Activated CD4-positive, alpha-beta T cell treated with anti-CD3 and anti-CD28 coated beads, Interleukin-2, amount 50 U/mL, for 1 hour (primary cell): ENCODE data around the gene MACROD1.

Source experiments
- DNase-seq: peaks from one replicate; pipeline ENCODE4 v3.0.0-alpha.2; 2020

MACROD1 gene

DNA sequence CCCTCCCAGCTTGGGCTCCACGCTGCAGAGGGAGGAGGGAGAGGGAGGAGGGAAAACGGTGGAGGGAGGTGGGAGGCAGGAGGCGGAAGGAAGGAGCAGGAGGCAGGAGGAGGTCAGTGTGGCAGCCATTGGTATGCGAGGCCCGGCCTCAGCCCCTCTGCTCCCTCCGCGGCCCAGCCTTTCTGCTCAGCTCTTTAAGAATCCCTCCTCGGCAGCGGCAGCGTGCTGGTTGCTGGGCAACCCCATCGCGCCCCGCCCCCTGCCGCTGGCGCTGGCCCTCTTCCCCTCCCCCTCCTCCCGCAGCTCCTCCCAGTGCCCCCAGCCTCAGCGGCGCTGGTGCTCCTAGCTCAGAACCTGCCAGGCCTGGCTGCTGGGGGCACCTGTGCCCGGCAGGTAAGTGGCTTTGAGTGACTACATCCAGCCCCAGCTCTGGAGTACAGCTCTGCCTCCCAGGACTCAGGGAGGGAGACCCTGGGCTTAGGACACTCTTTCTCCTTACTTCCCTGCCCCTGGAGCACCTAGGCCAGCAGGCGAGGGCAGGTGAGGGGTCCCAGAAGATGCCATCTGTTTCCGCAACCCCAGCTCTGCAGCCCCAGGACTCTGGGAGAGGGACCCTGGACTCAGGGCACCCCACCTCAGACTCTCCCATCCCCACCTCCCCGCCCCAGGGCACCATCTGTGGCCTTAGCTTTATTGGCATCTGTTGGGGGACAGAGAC is 137.4 kb downstream of the MACROD1 start:
- no peak for DNase-seq

DNA sequence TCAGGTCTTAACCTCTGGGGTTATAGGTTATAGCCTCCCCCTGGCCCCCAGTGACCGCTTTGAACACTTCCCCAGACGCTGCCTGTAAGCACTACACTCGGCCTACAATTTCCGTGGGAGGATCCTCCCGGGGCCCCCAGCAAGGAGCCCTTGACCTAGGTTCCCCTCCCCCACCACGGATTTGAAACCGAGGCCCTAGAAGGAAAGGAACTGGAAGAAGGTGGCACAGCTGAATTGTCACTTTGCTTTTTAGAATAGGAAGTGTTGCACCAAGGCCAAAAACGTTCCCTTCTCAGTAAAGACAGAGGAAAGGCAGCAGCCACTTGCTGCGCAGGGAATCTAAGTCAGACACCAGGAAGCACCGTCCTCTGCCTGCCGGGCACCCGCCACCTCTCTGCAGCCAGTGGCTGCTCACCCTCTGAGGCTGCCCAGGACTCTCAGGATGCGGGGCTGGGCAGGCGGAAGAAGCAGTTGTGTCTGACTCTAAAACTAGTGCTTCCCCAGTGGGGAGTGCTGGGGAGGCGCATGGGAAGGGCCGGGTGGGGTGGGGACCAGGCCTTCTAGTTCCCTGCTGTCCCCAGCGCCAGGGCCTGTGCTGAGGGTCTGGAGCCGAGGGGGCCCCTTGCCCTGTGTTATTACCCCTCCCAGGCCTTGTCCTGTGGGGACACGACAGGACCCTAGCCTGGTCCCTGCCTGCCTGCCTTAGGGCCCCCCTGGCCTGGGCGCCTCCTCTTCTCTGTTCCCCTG is 138.1 kb downstream of the MACROD1 start:
- no peak for DNase-seq

DNA sequence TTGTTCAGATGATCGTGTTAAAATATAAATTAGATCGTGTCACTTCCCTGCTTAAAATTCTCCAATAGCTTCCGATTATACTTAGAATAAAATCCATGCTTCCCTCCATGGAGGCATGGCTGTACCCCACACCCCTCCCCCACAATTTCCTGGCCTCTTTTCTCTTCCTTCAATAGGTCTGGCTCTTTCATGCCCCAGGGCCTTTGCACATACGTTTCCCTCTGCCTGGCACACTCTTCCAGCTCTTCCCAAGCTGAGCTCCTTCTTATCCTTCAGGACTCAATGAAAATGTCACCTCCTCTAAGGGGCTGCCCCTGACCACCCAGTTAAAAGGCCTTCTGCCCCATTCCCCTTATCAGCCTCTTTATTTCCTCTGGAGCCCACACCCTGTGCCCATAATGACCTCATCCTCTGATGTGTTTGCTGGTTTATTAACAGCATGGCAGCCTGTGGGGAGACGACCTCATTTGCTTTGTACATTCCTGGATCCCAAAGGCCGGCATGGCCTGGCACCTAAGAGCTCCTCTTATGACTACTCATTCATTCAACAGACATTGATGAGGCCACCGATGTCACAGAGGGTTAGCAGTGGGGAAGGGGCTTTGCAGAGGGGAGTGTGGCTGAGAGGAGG is 139.2 kb downstream of the MACROD1 start:
- DNase-seq: no peak

DNA sequence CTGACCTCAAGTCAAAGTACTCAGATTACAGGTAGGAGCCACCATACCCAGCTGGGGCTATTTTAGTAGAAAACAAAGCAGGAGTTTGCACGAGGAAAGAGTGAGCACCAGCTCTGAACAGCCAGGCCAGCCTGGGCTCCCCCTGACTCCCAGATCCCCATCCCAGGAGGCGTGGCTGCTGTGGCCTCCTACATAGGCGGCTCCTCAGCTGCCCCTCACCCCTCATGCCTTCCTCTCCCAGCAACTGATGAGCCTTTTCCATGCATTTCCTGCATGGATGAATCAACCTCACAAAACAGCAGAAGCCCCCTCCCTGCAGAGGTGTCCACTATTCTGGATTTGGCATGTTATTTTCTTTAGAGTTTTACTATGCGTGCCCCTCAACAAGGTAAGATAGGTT is 140.7 kb downstream of the MACROD1 start:
- no peak for DNase-seq

DNA sequence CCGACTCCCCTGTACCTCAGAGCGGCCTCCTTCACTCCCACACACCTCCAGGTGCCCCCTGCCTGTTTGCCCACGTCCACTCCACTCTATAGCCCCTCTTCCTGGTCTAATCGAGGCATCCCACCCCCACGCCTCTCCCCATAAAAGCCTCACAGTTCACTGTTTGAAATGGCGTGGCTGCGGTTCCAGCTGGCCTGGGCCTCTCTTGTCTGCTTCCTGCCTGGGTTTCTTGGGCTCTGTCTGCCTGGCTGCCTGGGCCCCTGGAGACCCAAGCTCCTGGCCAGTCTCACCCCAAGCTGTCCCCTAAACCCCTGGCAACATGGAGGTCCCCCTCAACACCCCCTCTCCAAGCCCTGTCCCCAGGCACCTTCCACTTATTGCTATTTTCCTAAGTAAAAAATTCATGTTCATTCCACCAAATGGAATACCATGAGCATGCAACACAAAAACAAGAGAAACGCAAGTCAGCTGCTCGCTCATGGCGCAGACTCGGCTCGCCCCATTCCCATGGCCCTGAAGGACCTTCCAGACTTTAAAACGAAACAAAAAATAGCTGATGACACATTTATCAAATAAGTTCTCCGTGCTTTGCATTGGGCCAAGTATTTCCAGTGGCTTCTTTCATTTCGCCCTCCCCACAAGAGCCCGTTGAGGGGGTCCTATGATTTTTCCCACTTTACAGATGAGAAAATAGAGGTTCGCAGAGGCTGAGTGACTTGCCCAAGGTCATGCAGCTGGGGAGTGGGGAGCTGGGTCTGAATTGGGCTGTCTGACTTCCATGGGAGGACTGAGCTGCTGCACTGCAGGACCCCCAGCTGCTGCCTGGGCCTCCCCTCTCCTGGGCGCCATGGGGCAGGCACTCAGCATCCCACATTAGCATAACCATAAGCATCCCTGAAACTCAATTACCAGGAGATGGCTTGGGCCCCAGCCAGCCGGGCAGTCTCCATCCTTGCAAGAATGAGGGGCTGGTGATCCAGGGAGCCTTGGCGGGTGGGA is 141.9 kb downstream of the MACROD1 start:
- no peak for DNase-seq

DNA sequence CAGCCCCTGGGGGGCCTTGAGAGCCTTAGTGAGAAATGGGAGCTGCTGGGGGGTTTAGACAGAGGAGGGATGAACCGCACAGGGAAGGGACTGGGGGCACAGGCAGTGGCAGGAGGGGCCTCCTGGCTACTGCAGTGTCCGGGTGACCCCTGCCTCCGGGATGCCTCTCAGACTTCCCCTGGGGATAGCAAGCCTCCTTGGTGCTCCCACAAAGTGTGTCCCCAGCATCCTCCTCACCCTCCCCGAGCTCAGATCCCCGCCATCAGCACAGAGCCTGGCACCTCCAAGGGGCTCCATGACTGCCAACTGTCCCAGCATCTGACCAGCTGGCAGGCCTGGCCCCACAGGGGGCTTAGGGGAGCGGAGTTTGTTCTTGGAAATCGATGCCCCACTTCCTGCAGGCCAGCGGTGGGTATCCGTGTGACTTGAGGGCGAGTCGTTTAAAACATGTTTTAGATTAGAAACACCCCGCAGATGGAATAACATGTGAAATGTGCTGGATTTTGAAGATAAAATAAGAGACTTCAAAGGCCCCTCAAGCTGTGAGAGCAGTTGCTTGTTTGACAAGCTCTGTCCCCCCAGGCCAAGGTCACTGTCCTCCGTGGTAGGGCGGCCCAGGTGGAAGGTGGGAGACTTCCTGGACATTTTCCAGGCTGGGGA is 143.7 kb downstream of the MACROD1 start:
- DNase-seq: no peak

DNA sequence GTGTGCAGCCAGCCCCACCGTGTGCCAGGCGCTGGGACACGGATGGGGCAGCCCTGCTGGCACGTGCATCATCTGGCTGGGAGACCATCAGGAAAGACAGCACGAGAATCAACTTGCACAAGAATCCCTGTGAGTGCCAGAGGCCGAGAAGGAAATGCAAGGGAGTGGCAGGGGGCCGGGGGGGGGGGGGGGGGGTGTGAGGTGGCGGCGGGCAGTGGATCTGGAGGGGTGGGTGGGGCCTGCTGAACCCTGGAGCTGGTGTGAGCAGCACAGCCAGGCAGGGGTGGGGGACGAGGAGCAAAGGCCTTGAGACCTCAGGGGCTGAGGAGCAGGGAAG is 144.2 kb downstream of the MACROD1 start:
- DNase-seq: no peak

DNA sequence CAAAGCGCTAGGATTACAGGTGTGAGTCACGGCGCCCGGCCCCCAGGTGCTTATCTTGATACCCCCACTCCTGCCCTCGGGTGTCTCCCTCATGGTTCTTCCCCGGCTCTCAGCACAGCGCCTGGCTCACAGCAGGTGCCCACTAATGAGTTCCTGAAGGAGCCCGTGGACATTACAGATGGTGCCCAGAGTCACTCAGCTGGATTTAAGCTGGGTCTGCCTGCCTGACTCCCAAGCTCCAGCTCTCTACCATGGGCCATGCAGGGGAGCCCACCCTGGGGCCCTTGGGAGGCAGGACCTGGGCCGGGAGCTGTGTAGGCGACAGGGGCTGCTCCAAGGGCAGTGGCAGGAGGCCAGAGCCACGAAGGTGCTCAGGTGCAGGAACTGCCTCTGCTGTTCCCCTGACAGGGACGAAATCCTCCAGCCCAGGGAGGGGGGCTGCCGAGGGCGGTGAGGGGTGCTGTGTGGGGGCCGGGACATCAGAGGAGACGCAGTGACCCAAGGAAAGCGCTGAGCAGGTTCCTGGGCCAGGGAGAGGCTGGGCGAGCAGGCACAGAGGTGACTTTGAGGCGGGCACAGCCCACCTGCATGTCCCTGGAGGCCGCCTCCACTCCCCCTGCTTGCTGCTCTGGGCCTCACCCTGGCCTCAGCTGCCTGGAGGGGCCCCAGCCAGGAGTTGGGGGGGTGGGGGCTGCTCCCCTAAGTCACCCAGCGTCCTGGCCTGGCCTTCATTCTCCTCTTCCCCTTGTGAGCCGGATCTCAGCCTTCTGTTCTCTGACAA is 144.7 kb downstream of the MACROD1 start:
- no peak for DNase-seq

DNA sequence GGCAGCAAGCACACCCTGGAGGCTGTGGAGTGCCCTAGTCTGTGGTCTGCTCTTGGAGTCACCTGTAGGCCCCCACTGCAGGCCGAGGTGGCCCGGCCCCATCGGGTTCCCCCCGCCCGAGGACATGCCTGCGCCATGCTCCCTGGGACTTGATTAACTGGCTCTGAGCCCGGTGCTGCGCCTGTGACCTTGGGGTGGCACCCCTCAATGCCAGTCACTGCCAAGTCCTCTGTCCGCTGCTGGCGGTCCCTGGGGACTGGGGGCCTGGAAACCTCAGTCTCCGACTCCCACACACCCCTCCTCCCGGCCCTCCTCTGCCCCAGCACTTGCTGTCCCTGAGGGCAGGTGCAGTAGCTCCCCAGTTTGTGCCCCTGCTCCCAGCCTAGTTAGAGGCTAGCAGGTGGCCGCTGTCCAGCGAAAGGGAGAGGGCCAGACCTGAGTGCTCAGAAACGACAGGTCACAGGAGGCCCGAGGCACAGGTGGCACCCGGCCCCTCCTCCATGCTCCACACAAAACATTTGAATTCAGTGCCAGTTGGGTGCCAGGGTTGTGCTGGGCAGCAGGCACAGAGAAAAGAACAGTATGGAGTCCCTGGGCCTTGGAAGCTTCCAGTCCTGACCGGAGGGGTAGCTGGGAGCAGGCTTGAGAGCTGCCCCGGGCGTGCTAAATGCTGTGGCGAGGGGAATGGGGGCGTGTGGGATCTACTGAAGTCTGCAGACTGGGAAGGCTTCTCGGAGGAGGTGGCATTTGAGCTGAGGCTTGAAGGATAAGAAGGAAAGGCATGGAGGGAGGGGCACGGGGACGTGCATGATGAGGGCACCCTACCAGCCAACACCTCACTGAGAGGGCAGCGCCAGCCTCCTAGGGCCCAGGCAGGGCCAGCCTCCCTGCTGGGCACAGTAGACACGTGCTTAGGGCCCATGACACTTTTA is 146.5 kb downstream of the MACROD1 start:
- DNase-seq: no peak

DNA sequence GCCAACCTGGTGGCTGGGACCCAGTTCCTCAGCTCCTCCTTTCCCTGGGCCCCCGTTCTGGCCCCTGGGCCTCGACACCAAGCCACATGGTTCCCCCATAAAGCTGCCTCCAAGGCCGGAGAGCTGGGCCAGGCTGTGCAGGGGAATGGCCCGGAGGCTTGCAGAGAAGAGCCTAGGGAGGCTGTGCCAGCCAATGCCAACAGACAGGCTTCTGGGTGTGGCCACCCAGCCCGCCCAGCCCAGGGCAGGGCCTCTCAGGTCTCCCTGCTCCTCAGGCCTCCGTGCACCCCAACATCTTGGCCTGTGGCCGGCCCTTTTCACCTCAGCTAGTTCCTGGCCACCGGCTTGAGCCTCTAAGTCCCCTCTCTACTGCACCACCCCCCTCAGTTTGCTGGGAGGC is 147.6 kb downstream of the MACROD1 start:
- no peak for DNase-seq

DNA sequence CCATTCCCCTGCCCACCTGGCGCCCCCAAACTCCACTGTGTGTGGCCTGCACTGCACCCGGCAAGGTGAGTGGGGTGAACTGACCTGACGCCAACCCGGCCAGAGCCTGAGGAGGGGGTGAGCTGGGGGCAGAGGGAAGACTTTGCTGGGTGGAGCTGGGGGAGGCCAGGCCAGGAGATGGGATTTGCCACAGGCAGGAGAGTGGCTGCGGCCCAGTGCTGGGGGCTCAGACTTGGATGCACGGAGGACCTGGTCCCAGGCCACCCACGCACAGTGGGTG is 148.0 kb downstream of the MACROD1 start:
- DNase-seq: no peak

DNA sequence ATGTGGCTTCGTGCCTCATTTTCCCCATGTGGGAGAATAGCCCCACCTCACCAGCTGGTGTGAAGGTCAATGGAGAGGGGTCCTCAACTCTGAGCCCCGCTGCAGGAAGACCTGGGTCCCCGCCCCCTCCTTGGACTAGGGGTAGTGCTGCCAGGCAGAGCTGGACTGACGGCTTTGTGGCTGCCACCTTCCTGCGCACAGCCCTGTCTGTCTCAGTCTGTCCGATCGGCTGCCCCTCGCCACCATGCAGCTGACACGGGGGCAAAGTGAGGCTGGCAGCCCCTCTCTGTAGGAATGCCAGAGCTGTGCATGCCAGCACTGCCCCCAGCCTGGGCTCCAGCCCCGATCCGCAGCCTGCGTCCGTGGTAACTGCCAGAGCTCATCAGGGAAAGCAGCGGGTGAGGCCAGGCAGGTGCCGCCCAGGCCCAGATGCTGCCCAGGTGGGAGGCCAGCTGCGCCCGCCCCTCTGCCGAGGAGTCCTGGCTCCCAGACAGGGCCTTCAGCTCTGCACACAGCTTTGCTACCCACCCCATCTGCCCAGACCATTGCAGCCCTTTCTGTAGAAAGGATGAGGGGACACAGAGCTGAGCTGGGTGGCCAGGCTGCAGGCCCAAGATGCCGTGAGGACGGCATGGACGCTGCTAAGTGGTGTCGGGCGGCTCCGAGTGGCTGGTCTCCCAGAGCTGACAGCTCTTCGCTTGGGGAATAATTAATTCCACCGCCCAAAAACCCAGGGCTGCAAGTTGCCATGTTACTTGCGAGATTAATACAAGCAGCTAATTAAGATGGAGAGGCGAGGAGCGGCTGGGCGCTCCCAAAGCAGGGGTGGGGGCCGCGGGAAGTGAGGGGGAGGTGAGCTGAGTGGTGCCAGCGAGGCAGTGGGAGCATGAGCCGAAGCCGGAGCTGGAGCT is 149.7 kb downstream of the MACROD1 start:
- no peak for DNase-seq

DNA sequence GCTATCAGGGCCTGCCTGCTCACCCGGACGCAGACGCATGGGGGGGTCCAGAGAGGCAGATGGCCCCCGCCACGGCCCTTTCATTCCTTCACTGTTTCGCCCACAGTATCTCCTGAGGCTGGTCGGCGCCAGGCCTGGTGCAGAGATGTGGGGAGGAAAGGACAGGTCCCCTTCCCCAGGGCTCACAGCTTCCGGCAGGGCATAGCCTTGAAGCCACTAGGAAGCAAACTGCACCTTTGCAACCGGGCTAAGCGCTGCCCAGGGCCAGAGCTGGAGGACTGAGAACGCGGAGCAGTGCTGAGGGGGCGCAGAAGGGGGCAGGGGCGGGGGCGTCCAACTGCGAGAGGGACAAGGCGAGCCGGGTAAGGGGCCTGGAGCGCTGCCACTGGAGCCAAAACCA is 150.4 kb downstream of the MACROD1 start:
- no peak for DNase-seq

DNA sequence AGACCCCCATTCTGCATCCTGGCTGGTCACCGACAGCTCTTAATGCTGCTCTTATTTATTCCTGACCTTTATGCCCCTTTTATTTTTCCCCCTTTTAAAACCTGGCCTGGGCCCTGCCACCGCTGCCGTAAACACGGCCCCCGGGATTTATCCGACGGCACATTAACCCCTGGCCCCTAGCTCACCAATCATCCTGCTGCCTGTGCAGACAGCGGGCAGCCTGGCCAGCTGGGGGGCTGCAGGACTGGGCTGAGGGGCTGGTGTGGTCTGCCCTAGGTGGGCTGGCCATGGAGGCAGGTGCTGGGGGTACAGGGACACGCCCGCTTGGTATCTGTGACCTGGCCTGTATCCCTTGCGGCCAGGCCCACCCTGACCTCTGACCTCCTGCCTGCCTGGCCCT is 151.6 kb downstream of the MACROD1 start:
- no peak for DNase-seq

DNA sequence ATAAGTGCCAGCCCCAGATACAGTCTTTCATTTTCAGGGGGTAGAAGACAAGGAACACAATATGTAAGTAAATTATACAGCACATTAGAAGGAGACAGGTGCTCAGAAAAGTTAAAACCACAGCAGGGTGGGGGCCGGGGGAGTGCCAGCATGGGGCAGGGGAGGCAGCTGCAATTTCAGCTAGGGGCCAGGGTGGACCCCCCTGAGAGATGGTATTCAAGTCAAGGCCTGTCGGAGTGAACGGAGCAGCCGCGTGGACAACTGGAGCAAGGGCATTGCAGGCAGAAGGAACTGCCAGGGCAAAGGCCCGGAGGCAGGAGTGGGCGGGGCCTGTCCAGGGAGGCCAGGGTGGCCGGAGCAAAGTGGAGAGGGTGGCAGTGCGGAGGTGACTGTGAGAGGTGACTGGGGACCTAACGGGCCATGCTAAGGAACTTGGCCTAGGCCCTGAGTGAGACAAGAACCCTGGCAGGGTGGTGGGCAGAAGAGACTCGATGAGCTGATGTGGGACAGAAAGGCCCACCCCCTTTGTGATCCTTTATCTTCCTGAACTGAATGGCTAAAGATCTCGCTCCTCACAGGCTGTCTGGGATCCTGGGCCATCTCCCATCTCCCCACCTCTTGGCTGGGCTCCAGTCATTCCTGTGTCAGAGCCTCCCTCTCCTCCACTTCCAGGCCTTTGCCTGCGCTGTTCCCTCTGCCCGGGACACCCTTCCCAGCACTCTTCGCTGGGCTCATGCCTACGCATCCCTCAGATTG is 152.6 kb downstream of the MACROD1 start:
- DNase-seq: no peak

DNA sequence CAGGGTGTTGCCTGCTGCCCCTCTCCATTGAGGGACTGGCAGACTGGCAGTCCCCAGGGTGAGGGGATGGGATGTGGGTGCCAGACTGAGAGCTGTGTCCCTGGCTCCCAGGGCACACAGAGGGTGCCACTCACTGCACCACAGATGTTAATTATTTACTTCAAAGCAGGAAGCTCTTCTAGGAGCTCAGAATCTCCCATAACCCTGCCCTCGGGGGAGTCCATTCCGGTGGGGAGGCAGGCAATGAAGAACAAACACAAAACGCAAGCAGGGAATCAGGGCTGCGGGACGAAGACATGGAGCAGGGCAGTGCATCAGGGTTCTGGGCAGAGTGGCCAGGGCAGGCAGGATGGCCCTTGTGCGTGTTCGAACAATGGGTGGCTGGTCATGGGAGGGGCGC is 154.5 kb downstream of the MACROD1 start:
- no peak for DNase-seq

DNA sequence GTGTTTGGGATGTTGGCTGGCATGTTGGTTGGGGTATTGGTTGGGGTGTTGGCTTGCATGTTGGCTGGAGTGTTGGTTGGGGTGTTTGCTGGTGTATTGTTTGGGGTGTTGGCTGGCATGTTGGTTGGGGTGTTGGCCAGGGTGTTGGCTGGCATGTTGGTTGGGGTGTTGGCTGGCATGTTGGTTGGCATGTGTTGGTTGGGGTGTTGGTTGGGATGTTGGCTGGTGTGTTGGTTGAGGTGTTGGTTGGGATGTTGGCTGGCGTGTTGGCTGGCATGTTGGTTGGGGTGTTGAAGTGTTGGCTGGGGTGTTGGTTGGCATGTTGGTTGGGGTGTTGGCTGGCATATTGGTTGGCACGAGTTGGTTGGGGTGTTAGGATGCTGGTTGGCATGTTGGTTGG is 155.1 kb downstream of the MACROD1 start:
- DNase-seq: no peak

DNA sequence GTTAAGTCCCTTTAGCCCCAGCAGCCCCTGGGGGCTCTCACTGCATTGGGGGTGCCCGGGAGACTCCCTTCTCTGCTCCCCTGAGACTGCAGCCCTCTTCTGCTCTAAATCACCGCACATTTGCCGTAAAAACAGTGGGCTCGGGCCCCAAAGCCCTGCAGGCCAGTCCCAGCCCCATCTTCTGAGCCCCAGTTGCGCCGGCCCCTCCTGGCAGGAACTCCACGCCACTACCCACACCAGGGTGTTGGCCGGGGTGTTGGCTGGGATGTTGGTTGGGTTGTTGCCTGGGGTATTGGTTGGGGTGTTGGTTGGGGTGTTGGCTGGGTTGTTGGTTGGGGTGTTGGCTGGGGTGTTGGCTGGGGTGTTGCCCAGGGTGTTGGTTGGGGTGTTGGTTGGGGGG is 156.2 kb downstream of the MACROD1 start:
- DNase-seq: no peak
